Endothelial cell of umbilical vein (primary cell): ENCODE measurements around the gene GH1.
A peak's percentile ranks its signal among the peaks of the same experiment; 100 is the strongest.

Experiments
- TF ChIP-seq, protein P1 (sequence below), 2 donors: IDR thresholded peaks; 1 replicate in 1 of 2; 2 replicates in 1 of 2; pipeline ENCODE4 v1.5.1; 2011; ENCODE audit warnings: low read length in 2 of 2, mild to moderate bottlenecking in 2 of 2, moderate library complexity in 2 of 2, control low read depth in 1 of 2, inconsistent platforms in 1 of 2, low read depth in 1 of 2; ENCODE audit not compliant: insufficient read depth in 1 of 2; ENCODE audit errors: extremely low read depth in 1 of 2
- TF ChIP-seq, protein P2 (sequence below): IDR thresholded peaks from 2 replicates; pipeline ENCODE4 v1.6.1; 2011; ENCODE audit not compliant: insufficient read depth, insufficient read length

- TF ChIP-seq, protein P1, sequence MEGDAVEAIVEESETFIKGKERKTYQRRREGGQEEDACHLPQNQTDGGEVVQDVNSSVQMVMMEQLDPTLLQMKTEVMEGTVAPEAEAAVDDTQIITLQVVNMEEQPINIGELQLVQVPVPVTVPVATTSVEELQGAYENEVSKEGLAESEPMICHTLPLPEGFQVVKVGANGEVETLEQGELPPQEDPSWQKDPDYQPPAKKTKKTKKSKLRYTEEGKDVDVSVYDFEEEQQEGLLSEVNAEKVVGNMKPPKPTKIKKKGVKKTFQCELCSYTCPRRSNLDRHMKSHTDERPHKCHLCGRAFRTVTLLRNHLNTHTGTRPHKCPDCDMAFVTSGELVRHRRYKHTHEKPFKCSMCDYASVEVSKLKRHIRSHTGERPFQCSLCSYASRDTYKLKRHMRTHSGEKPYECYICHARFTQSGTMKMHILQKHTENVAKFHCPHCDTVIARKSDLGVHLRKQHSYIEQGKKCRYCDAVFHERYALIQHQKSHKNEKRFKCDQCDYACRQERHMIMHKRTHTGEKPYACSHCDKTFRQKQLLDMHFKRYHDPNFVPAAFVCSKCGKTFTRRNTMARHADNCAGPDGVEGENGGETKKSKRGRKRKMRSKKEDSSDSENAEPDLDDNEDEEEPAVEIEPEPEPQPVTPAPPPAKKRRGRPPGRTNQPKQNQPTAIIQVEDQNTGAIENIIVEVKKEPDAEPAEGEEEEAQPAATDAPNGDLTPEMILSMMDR (IDR thresholded peaks at IDR 0.05; ENCODE audit: extremely low read depth in 1 of 2, insufficient read depth in 1 of 2, low read depth in 1 of 2, low read length in 2 of 2), result peak; percentile 51 to 77
- TF ChIP-seq, protein P2, sequence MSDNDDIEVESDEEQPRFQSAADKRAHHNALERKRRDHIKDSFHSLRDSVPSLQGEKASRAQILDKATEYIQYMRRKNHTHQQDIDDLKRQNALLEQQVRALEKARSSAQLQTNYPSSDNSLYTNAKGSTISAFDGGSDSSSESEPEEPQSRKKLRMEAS, result no peak
Observed at GRCh38 chr17:63881935-63882601, 36.6 kb downstream of the GH1 start, which contains the start of gene GH2.
